Gastroesophageal sphincter (tissue), 4 donors: Measurements from ENCODE around the gene XYLT1. TPM values are rescaled to one million over a fixed set of nuclear protein-coding genes. Genes with fewer than 3 reads are reported as not detected.

Experiments
- ATAC-seq: fragments of 150-250 bp; one replicate; pipeline ENCODE4 v1.9.1; 2016; ENCODE audit warnings: mild to moderate bottlenecking, moderate library complexity
- H3K27ac ChIP-seq, 4 donors: fragments of 200-600 bp; sonication (generic) in 3 of 4; 1 replicate in 3 of 4; 2 replicates in 1 of 4; pipeline ENCODE4 v1.5.1; 2016 to 2019
- H3K27me3 ChIP-seq: fragments of 200-600 bp; sonication (generic); one replicate; pipeline ENCODE4 v1.5.1; 2019
- H3K36me3 ChIP-seq, 2 donors: fragments of 200-600 bp; sonication (generic); one replicate each; pipeline ENCODE4 v1.5.1; 2019; ENCODE audit warnings: control low read depth in 1 of 2
- H3K4me1 ChIP-seq, 3 donors: fragments of 200-600 bp; sonication (generic); 1 replicate in 2 of 3; 2 replicates in 1 of 3; pipeline ENCODE4 v1.5.1; 2016 to 2019; ENCODE audit warnings: control low read depth in 2 of 3
- H3K4me3 ChIP-seq, 2 donors: fragments of 200-600 bp; sonication (generic); one replicate each; pipeline ENCODE4 v1.5.1; 2019; ENCODE audit warnings: mild to moderate bottlenecking in 1 of 2, moderate library complexity in 1 of 2
- H3K9me3 ChIP-seq, 3 donors: fragments of 200-600 bp; sonication (generic); one replicate each; pipeline ENCODE4 v1.5.1; 2017 to 2019; ENCODE audit warnings: control low read depth in 2 of 3
- EP300 ChIP-seq: sonication (generic); formaldehyde crosslinking; IDR thresholded peaks from one replicate; pipeline ENCODE4 v1.6.1; 2017; ENCODE audit warnings: antibody characterized with exemption, mild to moderate bottlenecking
- POLR2A ChIP-seq, 2 donors: fragments of 450-650 bp; IDR thresholded peaks; one replicate each; pipeline ENCODE4 v1.6.1; 2017; ENCODE audit warnings: antibody characterized with exemption in 2 of 2, mild to moderate bottlenecking in 2 of 2, moderate library complexity in 1 of 2
- POLR2AphosphoS5 ChIP-seq: sonication (generic); formaldehyde crosslinking; IDR thresholded peaks from one replicate; pipeline ENCODE4 v1.6.1; 2017; ENCODE audit warnings: antibody characterized with exemption
- WGBS, 2 donors: methylation state at CpG; one replicate each; pipeline ENCODE4 v1.1.5; 2018; ENCODE audit warnings: low coverage in 1 of 2; 5-methylcytosine and 5-hydroxymethylcytosine counted together
- total RNA-seq, 4 donors: library from RNA; depleted of rRNA; stranded (reverse); fragments of >200 nt; gene quantifications; one replicate each; pipeline ENCODE4 v1.1.0, GENCODE V29; 2016
- TF ChIP-seq, protein P1 (sequence below), 4 experiments: fragments of 200-600 bp in 2 of 4; fragments of 450-650 bp in 2 of 4; sonication (generic) in 1 of 4; IDR thresholded peaks; one replicate each; pipeline ENCODE4 v1.5.1; 2017 to 2019; ENCODE audit warnings: antibody characterized with exemption in 4 of 4, mild to moderate bottlenecking in 2 of 4, moderate library complexity in 2 of 4

Gene XYLT1
- total RNA-seq, 4 donors from 2014 or later, result 19.1 to 51.6 (median 23.7) TPM

DNA sequence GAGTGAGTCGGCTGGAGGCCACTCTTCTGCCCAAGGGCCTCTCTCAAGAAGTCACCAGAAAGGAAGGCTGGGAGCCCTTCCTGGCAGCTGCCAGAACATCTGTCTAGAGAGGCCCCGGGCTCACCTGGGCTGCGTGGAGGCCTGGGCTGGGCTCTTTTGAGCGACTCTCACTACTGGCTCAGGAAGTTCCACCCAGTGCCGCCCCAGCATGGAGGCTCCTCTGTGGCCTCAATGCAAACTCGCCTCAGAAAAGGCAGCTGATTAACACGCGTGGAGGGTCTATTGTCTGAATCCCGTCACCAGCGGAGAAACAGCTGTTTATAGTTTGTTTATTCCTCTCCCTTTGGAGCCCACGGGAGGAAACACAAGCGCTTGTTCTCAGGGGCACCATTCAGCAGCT is 25.3 kb downstream of the XYLT1 start:
- Histone ChIP-seq H3K9me3 (no peaks in the 10 kb centered on the region), H3K36me3 (peaks cover 0 to 6% of the 10 kb centered on the region in 2 donors), H3K4me3 (no peak overlapping the region), H3K4me1 (peaks cover 0 to 34% (median 5%) of the 10 kb centered on the region in 3 donors), H3K27me3 (no peaks in the 10 kb centered on the region), H3K27ac (no peak overlapping the region)
- no peak for ATAC-seq
- 83% methylated on average over 2 to 10 of the region's 12 CpGs for WGBS, 2 donors
- TF ChIP-seq, protein P1, sequence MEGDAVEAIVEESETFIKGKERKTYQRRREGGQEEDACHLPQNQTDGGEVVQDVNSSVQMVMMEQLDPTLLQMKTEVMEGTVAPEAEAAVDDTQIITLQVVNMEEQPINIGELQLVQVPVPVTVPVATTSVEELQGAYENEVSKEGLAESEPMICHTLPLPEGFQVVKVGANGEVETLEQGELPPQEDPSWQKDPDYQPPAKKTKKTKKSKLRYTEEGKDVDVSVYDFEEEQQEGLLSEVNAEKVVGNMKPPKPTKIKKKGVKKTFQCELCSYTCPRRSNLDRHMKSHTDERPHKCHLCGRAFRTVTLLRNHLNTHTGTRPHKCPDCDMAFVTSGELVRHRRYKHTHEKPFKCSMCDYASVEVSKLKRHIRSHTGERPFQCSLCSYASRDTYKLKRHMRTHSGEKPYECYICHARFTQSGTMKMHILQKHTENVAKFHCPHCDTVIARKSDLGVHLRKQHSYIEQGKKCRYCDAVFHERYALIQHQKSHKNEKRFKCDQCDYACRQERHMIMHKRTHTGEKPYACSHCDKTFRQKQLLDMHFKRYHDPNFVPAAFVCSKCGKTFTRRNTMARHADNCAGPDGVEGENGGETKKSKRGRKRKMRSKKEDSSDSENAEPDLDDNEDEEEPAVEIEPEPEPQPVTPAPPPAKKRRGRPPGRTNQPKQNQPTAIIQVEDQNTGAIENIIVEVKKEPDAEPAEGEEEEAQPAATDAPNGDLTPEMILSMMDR (IDR thresholded peaks at IDR 0.05), result no peak
- TF ChIP-seq EP300 (no peak), POLR2A (IDR thresholded peaks at IDR 0.05) (no peak), POLR2AphosphoS5 (no peak)

- H3K4me3 ChIP-seq, result no peak overlapping the region
- 88 to 91% methylated on average over 1 of the region's 1 CpG for WGBS, 2 donors
- no peak for TF ChIP-seq POLR2A (IDR thresholded peaks at IDR 0.05)
- TF ChIP-seq, protein P1 (IDR thresholded peaks at IDR 0.05), result no peak
- no peak for TF ChIP-seq EP300
- TF ChIP-seq POLR2AphosphoS5, result no peak
- no peak overlapping the region for H3K27ac ChIP-seq
- peaks cover 0 to 34% (median 5%) of the 10 kb centered on the region in 3 donors for H3K4me1 ChIP-seq
- H3K36me3 ChIP-seq, result peaks cover 0 to 6% of the 10 kb centered on the region in 2 donors
- H3K27me3 ChIP-seq, result no peaks in the 10 kb centered on the region
- ATAC-seq, result no peak
- H3K9me3 ChIP-seq, result no peaks in the 10 kb centered on the region
Observed at GRCh38 chr16:17444658-17445057, 26.1 kb downstream of the XYLT1 start.

GRCh38 chr16:17440131-17440530 is 30.6 kb downstream of the XYLT1 start:
- ATAC-seq, result no peak
- no peak overlapping the region for H3K27ac ChIP-seq
- no peaks in the 10 kb centered on the region for H3K9me3 ChIP-seq
- peaks cover 0 to 23% (median 0%) of the 10 kb centered on the region in 3 donors for H3K4me1 ChIP-seq
- H3K4me3 ChIP-seq, result no peak overlapping the region
- TF ChIP-seq EP300 (no peak), POLR2AphosphoS5 (no peak), POLR2A (IDR thresholded peaks at IDR 0.05) (no peak)
- TF ChIP-seq, protein P1 (IDR thresholded peaks at IDR 0.05), result no peak
- 89 to 100% methylated on average over 2 to 4 of the region's 4 CpGs for WGBS, 2 donors
- no peaks in the 10 kb centered on the region for H3K36me3 ChIP-seq
- H3K27me3 ChIP-seq, result no peaks in the 10 kb centered on the region

DNA sequence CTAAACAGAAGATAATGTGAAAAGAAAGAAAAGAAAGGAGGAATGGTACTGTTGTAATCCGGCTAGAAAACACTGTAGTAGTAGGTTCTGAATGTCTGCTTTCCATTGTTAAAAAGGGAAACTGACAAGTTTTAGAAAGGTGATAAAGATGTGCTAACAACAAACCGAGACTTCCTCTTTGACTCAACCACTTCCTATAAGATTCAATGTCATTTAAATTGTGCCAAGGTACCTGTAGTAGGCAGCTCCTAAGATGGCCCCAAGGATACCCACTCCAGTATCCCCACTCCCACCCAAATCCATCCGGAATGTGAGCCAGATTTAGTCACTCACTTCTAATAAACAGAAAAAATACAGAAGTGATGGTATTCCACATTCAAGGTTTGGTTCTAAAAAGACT is 31.2 kb downstream of the XYLT1 start:
- H3K27me3 ChIP-seq, result no peaks in the 10 kb centered on the region
- WGBS, 2 donors, result 86 to 89% methylated on average over 2 to 3 of the region's 3 CpGs

GRCh38 chr16:17437981-17438380 is 32.8 kb downstream of the XYLT1 start:
- no peaks in the 10 kb centered on the region for H3K9me3 ChIP-seq
- no peak for TF ChIP-seq POLR2A (IDR thresholded peaks at IDR 0.05)
- TF ChIP-seq POLR2AphosphoS5, result no peak
- TF ChIP-seq, protein P1 (IDR thresholded peaks at IDR 0.05), result no peak
- TF ChIP-seq EP300, result no peak
- 82 to 94% methylated on average over 4 to 5 of the region's 5 CpGs for WGBS, 2 donors

More for the DNA sequence above, 31.2 kb downstream of the XYLT1 start:
- H3K27ac ChIP-seq, result no peak overlapping the region
- TF ChIP-seq POLR2A (IDR thresholded peaks at IDR 0.05) (no peak), POLR2AphosphoS5 (no peak), EP300 (no peak)
- TF ChIP-seq, protein P1 (IDR thresholded peaks at IDR 0.05), result no peak
- peaks cover 0 to 23% (median 0%) of the 10 kb centered on the region in 3 donors for H3K4me1 ChIP-seq
- H3K9me3 ChIP-seq, result no peaks in the 10 kb centered on the region
- no peak overlapping the region for H3K4me3 ChIP-seq
- no peaks in the 10 kb centered on the region for H3K36me3 ChIP-seq
- ATAC-seq, result no peak

More at GRCh38 chr16:17437981-17438380, 32.8 kb downstream of the XYLT1 start:
- no peaks in the 10 kb centered on the region for H3K36me3 ChIP-seq
- no peak overlapping the region for H3K27ac ChIP-seq
- no peak overlapping the region for H3K4me3 ChIP-seq
- ATAC-seq, result no peak
- H3K4me1 ChIP-seq, result peaks cover 0 to 25% (median 3%) of the 10 kb centered on the region in 3 donors
- no peaks in the 10 kb centered on the region for H3K27me3 ChIP-seq
